Measurements from ENCODE around the gene DGKE.

The DGKE gene

DNA sequence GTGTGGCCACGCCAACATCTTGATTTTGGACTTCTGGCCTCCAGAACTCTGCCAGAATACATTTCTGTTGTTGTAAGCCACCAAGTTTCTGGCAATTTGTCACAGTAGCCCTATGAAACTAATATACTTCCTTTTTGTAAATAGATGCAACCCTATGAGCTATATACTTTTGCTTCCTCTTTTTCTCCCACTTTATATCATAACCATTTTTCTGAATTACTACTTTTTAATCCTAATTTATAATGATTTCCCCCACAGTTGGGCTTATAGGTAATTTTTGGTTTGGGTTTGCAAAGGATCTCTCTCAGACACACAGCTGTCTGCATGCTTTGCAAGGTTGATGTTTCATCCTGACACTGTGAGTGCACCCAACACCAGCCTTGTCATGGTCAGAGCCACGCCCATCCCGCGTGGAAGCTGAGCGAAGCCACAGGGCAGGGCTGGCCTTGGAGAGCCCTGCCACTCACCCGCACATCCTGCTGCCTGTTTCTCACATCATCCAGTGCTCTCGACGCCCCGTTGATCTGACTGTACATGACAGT is 74.1 kb downstream of the DGKE start:
- peaks cover 30% of the 10 kb centered on the region for H3K36me3 Mint-ChIP-seq
- H3K4me1 Mint-ChIP-seq: peaks cover 64% of the 10 kb centered on the region
- H3K27ac Mint-ChIP-seq: peak overlapping the region; percentile 69
- H3K9me3 Mint-ChIP-seq: no peaks in the 10 kb centered on the region
- H3K27me3 Mint-ChIP-seq: no peaks in the 10 kb centered on the region
- H3K4me3 Mint-ChIP-seq: peak overlapping the region; percentile 8

DNA sequence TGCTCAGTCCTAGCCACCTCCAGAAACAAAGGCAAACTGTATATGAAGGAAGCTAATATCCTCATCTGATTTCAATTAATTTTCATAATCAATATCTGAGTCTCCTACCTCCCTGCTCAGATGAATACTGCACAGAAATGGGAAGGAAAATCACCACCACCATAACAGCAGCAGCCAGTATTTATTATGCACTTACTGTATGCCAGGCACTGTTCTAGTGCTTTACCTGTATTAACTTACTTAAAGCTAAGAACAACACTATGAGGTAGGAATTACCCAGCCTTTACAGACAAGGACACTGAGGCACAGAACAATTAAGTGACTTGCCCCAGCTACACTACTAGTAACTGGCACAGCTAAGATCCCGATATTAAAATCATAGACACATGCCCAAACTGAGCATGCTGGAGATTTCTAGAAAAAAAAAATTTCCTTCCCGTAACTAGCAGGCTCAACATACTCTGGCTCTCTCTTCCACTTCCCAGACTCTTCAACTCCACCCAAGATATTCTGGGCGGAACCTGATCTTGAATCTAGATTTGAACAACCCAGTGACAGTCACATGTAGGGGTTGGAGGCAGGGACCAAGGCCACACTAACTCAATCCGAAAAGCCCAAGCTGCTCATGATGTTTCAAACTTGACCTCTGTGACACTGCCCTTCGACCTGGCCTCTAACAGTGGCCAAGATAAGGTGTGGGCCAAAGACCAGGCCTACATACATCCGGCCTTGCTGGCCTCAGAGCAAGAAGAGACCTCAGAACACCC is 76.0 kb downstream of the DGKE start:
- Mint-ChIP-seq H3K9me3 (no peaks in the 10 kb centered on the region), H3K4me1 (peaks cover 62% of the 10 kb centered on the region), H3K27ac (peak overlapping the region; percentile 1), H3K27me3 (no peaks in the 10 kb centered on the region), H3K4me3 (peak overlapping the region; percentile 94), H3K36me3 (peaks cover 24% of the 10 kb centered on the region)

GRCh38 chr17:56910509-56911235 is 76.7 kb downstream of the DGKE start:
- H3K4me1 Mint-ChIP-seq: peaks cover 68% of the 10 kb centered on the region
- peak overlapping the region; percentile 94 for H3K4me3 Mint-ChIP-seq
- no peaks in the 10 kb centered on the region for H3K9me3 Mint-ChIP-seq
- peak overlapping the region; percentile 59 for H3K27ac Mint-ChIP-seq
- H3K36me3 Mint-ChIP-seq: peaks cover 24% of the 10 kb centered on the region
- H3K27me3 Mint-ChIP-seq: no peaks in the 10 kb centered on the region

DNA sequence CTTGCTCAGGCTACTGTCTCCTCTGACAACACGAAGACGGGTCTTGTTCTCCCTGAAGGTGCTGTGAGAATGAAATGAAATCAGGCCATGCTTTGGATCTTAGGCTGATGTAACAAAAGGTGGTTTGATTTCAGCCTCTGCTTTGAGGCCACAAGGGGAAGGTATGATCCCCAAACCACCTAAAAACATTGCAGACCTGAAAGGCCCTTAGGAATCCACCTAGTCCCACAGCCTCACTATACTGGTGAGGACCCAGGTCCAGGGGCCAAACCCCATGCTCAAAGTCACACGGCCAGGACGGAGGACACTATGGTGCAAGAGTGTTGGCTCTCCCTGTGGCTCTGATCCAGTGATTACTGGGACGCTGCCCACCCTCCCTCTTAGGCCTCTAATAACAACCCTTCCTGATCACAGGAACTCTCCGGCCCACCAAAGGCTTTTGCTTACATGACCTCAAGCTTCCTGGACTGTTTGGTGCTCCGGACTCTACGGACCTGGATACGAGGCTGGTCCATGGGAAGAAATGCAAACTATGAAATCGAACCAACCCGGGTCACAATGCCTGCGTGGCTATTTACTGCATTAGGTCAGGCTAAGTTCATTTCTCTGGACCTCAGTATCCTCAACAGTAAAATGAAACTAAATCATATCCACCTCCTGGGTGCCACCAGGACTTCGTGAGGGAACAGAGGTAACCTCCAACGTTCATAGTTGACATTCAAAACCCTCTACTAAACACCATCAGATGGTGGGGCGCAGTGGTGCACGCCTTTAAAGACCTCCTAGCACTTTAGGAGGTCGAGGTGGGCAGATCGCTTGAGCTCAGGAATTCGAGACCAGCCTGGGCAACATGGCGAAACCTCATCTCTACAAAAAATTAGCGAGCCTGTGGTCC is 78.4 kb downstream of the DGKE start:
- peaks cover 73% of the 10 kb centered on the region for H3K4me1 Mint-ChIP-seq
- no peaks in the 10 kb centered on the region for H3K9me3 Mint-ChIP-seq
- no peaks in the 10 kb centered on the region for H3K27me3 Mint-ChIP-seq
- peak overlapping the region; percentile 94 for H3K4me3 Mint-ChIP-seq
- H3K36me3 Mint-ChIP-seq: peaks cover 15% of the 10 kb centered on the region
- peak overlapping the region; percentile 86 for H3K27ac Mint-ChIP-seq

GRCh38 chr17:56913000-56913311 is 79.0 kb downstream of the DGKE start:
- Mint-ChIP-seq H3K27ac (peak overlapping the region; percentile 86), H3K27me3 (no peaks in the 10 kb centered on the region), H3K4me3 (peak overlapping the region; percentile 94), H3K9me3 (no peaks in the 10 kb centered on the region), H3K4me1 (peaks cover 72% of the 10 kb centered on the region), H3K36me3 (peaks cover 11% of the 10 kb centered on the region)

- H3K4me3 Mint-ChIP-seq: peak overlapping the region; percentile 94
- peaks cover 68% of the 10 kb centered on the region for H3K4me1 Mint-ChIP-seq
- no peaks in the 10 kb centered on the region for H3K27me3 Mint-ChIP-seq
- H3K36me3 Mint-ChIP-seq: peaks cover 7% of the 10 kb centered on the region
- no peaks in the 10 kb centered on the region for H3K9me3 Mint-ChIP-seq
- H3K27ac Mint-ChIP-seq: peak overlapping the region; percentile 83
Measured at GRCh38 chr17:56913353-56913866, 79.5 kb downstream of the DGKE start.

- peaks cover 68% of the 10 kb centered on the region for H3K4me1 Mint-ChIP-seq
- H3K9me3 Mint-ChIP-seq: no peaks in the 10 kb centered on the region
- peak within 1 kb of the TSS; percentile 94 for H3K4me3 Mint-ChIP-seq
- peaks cover 5% of the 10 kb centered on the region for H3K36me3 Mint-ChIP-seq
- H3K27ac Mint-ChIP-seq: peak within 1 kb of the TSS; percentile 96
- no peaks in the 10 kb centered on the region for H3K27me3 Mint-ChIP-seq
Measured at GRCh38 chr17:56913867-56914580, 80.1 kb downstream of the DGKE start, which contains the start of gene TRIM25. TSS of gene TRIM25 (minus strand) at chr17:56914049. CDS start at chr17:56913988, 61 bp downstream.

DNA sequence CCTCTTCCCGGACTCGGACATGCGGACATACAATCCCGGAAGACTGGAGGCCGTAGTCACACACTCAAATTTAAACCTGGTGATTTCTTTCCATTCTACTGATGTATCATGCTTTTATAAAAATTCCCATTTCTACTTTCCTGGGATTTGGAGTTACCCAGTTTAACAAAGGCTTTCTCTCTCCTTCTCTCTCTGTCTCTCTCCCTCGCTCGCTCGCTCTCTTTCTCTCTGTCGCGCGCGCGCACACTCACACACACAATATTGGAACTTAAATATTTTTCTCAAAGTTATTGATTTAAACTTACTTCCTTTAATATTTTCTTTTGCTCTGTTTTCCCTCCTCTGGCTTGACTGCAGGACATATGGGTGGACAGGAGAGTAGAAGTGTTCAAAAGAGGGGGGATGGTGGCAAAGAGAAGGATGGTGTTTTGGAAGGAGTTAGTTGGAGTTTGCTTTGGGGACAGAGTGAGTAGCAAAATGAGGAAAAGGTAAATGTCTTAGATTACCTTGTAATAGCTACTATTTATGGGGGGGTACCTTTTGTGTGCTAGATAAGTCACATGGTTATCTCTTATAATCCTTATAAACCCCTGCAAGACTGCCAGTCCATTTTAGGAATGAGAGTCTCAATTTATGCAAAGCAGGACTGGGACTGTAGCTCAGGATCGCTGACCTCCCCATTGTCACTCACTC is 80.8 kb downstream of the DGKE start:
- H3K4me3 Mint-ChIP-seq: peak overlapping the region; percentile 94
- H3K4me1 Mint-ChIP-seq: peaks cover 69% of the 10 kb centered on the region
- H3K27me3 Mint-ChIP-seq: no peaks in the 10 kb centered on the region
- H3K36me3 Mint-ChIP-seq: peaks cover 5% of the 10 kb centered on the region
- H3K27ac Mint-ChIP-seq: peak overlapping the region; percentile 100
- H3K9me3 Mint-ChIP-seq: peaks cover 3% of the 10 kb centered on the region

DNA sequence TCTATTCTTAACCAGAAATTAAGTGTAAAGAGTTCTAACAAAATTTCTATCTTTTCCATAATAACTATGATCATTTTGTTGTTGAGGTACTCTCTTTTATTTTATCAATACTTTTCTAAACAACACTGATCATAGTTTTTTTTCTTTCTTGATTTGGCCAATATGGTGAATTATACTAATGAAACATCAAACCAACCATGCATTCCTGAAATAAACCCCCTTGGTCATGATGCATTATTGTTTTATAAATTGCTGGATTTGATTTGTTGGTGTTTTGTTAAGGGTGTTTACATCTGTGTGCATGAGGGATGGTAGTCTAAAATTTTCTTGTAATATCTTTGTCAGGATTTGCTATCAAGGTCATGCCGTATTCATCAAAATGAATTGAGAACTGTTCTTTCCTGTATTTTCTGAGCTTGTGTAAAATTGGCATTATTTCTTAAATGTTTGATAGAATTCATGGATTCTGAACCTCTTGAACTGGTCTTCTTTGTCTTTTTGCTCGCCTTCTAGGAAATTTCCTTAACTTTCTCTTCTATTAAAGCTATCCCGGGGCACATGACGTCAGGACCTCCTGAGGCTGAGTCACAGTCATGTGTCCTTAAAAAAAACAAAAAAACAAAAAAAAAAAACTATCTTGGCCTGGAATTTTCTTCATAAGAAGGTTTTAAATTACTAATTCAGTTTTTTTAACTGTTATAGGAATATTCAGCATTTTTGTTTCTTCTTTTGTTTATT is 83.8 kb downstream of the DGKE start:
- H3K36me3 Mint-ChIP-seq: peaks cover 1% of the 10 kb centered on the region
- no peak overlapping the region for H3K4me3 Mint-ChIP-seq
- peaks cover 47% of the 10 kb centered on the region for H3K4me1 Mint-ChIP-seq
- H3K27ac Mint-ChIP-seq: peak overlapping the region; percentile 33
- peaks cover 5% of the 10 kb centered on the region for H3K9me3 Mint-ChIP-seq
- H3K27me3 Mint-ChIP-seq: no peaks in the 10 kb centered on the region

- Mint-ChIP-seq H3K27me3 (no peaks in the 10 kb centered on the region), H3K9me3 (peaks cover 5% of the 10 kb centered on the region), H3K27ac (peak overlapping the region; percentile 89), H3K4me3 (no peak overlapping the region), H3K4me1 (peaks cover 47% of the 10 kb centered on the region), H3K36me3 (peaks cover 1% of the 10 kb centered on the region)
Measured at GRCh38 chr17:56918916-56919315, 85.0 kb downstream of the DGKE start.
